K562 treated with DMSO at 1 percent for 24 hours (cell line): ENCODE results near the gene ZNF684. TPM values are rescaled to one million over a fixed set of nuclear protein-coding genes. Genes with fewer than 3 reads are reported as not detected.

Experiments used
- total RNA-seq: library from RNA; unstranded; fragments of 300-600 nt; gene quantifications from 2 replicates; pipeline ENCODE4 v1.2.3, GENCODE V29; 2022; ENCODE audit warnings: low read depth; ENCODE audit not compliant: insufficient read depth

ZNF684 gene
- total RNA-seq: 5.0 and 5.2 TPM in 2 replicates

GRCh38 chr1:40531381-40532061 is at the start of gene ZNF684:
Gene ZNF684, plus strand, starts transcription at chr1:40531637. Its CDS starts 1,530 bp downstream, at chr1:40533167.

GRCh38 chr1:40508375-40509341 is 22.8 kb upstream of the ZNF684 start, which contains the start of gene EXO5:
Gene EXO5, plus strand, starts transcription at chr1:40508767. Its CDS starts 5,778 bp downstream, at chr1:40514545.

Other genes with a start within 250 kb of the ZNF684 start
- 5.7 and 6.9 TPM in 2 replicates for gene COL9A2, start 214.4 kb upstream of the ZNF684 start, total RNA-seq
- 109 and 110 TPM in 2 replicates for gene SMAP2, start 157.9 kb upstream of the ZNF684 start, total RNA-seq
- 4.2 and 5.1 TPM in 2 replicates for gene ZFP69B, start 81.2 kb upstream of the ZNF684 start, total RNA-seq
- gene ZFP69, start 54.3 kb upstream of the ZNF684 start, total RNA-seq: 2.6 and 3.2 TPM in 2 replicates
- gene EXO5, start 22.9 kb upstream of the ZNF684 start, total RNA-seq: 5.0 and 5.7 TPM in 2 replicates
- gene RIMS3, start 134.0 kb downstream of the ZNF684 start, total RNA-seq: 1.8 and 2.0 TPM in 2 replicates
- gene NFYC, start 160.1 kb downstream of the ZNF684 start, total RNA-seq: 82.9 and 89.3 TPM in 2 replicates